GM10266 (cell line): ENCODE results near the gene OR2A5.

Experiments
- DNase-seq: peaks from one replicate; pipeline ENCODE4 v3.0.0; 2012; ENCODE audit errors: extremely low spot score
- CTCF ChIP-seq: IDR thresholded peaks from 2 replicates; pipeline ENCODE4 v1.5.1; 2012; ENCODE audit warnings: mild to moderate bottlenecking, low read depth; ENCODE audit not compliant: control insufficient read depth, insufficient read depth; ENCODE audit errors: missing control alignments

The OR2A5 gene

DNA sequence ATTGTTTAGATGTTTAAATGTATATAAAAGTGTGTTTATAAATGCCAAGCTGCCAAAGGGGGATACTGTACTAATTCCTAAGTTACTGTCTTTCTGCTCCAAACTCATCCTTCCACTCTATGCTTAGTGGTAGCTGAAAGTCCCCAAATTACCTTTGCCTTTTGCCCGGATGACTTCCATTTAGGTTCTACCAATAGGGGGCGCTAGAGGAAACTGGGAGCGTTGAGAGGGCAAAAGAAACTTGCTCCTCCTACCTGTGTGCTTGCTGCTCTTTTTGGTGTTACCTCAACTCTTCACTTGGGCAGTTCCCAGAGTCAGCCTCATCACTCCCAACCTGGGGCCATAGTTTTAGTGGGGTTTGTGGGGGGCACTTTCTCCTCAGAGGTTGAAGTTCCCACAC, 15.0 kb downstream of the OR2A5 start:
- TF ChIP-seq CTCF: peak; percentile 42
- no peak for DNase-seq

DNA sequence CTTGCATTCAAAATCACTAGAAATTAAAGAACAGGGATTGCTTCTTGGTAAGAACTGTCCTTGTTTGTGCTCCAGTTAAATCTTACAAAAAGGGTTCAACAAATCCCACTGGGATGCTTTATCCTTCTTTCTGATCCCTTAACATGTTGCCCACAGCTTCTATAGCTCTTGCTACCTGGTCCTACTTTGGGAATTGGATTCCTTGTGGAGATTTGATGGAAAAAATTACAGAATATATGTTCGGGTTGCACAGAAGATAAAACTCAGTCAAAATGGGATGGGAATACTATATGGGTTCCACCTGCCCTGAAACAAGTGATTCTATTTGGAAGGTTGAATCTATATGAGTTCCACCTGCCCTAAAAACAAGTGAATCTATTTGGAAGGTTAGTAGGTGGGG, 20.8 kb downstream of the OR2A5 start, which contains the start of gene OR2A25:
Gene OR2A25 (plus strand): TSS at position 301 of the 400 bp plus-strand sequence. CDS start 4,409 bp downstream, outside the sequence.
- no peak for TF ChIP-seq CTCF
- DNase-seq: no peak

DNA sequence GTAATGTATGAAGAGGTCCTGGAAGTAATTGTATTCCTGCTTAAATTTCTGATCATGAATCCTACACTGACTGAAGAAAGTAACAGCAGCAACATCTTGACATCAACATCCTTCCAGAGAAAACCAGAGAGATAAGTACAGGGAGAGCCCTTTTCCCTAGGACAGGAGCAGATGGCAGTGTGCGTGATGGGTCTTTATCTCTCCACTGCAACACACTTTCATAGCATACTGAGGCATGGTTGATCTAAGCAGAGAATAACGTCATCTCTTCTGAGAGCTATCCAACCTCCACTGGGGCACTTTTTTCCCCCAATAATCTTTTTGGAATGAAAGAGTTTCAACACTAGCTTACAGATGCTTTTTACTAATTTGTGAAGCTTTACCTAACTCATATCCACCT, 21.2 kb downstream of the OR2A5 start:
- no peak for TF ChIP-seq CTCF
- DNase-seq: no peak

DNA sequence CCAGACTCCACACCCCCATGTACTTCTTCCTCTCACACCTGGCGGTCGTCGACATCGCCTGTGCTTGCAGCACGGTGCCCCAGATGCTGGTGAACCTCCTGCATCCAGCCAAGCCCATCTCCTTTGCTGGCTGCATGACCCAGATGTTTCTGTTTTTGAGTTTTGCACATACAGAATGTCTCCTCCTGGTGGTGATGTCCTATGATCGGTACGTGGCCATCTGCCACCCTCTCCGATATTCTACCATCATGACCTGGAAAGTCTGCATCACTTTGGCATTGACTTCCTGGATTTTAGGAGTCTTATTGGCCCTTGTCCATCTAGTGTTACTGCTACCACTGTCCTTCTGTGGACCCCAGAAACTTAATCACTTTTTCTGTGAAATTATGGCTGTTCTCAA, 25.6 kb downstream of the OR2A5 start:
- DNase-seq: no peak
- no peak for TF ChIP-seq CTCF

DNA sequence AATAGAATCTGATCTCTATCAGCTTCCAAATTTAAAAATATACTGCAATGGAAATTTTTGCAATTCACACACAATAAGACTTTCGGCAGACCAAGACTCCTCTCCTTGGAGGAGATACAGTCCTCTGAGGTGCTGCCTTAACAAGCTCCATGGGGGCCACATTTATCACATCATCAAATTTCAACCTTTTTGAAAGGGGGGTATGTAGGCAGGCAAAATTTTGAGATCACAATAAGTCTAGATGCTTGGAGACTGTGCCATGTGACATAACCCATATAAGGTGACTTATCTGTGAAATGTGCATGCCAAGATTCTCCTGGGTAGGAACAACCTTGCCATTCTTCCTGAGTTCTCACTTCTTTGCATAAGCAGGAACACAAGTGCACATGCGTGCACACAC, 37.2 kb downstream of the OR2A5 start, which contains the start of gene OR2A12:
Gene OR2A12 (plus strand): TSS at position 301 of the 400 bp plus-strand sequence. CDS start 8,830 bp downstream, outside the sequence.
- DNase-seq: no peak
- TF ChIP-seq CTCF: no peak

- no peak for TF ChIP-seq CTCF
Measured at GRCh38 chr7:144086730-144087129, 38.0 kb downstream of the OR2A5 start.

DNA sequence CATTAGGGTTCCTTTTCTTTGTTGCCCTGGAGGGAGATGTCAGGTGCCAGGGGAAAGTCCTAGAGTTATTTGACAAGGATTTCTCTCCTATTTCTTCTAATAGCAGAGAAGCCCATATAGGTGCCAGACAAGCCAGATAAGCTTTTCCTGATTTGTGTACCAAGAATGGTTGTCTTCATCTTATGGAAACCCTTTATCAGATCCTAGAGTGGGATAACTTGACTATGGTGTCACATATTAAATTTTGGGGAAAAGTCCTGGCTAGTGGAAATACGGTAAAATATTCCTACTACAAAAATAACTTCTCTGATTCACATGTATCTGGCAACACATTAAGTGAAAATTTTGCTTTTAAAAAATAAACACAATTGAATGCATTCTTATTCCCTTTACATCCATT, 38.5 kb downstream of the OR2A5 start:
- DNase-seq: no peak
- TF ChIP-seq CTCF: no peak

More at GRCh38 chr7:144086730-144087129, 38.0 kb downstream of the OR2A5 start:
- DNase-seq: no peak
